IPS-NIHi7 (cell line): Measurements from ENCODE around the gene AP2A2.

ENCODE experiments used
- DNase-seq: peaks from one replicate; pipeline ENCODE4 v3.0.0; 2012; ENCODE audit warnings: mixed read lengths; ENCODE audit errors: extremely low spot score

AP2A2 gene

DNA sequence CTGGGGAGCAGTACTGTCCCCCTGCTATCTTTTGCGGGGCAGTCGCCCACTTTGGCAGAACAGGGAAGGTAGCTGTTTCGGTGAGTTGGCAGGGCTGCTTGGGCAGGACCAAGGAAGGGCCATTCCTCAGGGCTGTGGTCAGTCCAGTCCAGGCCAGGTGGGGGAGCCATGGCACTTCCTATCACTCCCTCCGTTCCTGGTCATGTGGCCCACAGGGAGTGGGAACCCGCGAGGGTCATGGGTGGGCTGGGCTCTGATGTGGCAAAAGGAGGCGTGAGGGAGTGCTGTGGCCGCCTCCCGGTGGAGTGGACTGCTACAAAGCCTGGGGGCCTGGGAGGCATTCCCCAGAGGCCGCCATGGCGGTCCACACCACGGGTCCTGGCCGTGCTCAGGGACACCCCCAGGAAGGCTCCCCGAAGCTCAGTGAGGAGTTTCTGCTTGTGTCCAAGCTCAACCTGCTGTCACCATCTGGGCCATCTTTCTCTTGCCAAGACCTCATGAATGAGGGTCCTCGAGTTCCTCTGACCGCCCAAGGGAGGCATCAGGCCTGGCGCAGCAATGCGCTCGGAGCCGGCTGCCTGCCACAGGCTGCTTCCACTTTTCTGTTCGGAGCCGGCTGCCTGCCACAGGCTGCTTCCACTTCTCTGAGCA is 27.0 kb upstream of the AP2A2 start:
- DNase-seq, result peak; percentile 53

DNA sequence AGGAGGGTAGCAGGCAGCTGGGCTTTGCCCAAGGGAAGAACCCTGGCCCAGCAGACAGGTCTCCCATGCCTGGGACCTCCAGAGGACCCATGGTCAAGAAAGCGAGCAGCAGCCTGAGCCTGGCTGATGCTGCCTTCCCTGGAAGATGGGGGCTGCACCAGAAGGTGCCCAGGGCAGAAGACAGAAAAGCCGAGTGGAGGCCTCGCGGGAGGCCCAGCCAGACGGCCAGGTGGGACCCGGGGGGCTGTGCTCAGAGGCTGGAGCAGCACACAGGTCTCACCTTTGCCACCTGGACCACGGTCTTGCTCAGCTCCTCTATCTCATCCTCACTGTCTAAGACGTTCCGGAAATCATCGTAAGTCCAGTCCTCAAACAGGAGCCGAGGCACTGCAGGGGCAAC is 25.9 kb upstream of the AP2A2 start:
- DNase-seq, result no peak

DNA sequence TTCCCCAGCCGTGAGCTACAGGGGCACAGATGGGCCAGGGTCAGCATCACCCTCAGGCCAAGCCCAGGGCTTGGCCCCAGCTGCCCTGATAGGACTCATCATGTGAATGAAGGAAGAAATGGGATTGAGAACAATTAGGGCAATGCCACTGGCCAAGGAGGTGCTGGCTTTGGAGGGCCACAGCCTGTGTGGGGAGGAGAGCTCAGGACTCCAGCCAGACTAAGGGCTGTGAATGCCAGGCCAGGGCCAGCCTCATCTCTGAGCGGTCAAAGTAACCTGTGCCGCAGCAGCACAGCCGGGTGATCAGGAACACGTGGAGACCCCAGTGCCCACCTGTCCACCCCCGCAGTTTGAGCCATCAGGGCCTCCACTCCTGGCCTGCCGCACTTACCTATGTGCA is 25.1 kb upstream of the AP2A2 start:
- DNase-seq, result no peak

DNA sequence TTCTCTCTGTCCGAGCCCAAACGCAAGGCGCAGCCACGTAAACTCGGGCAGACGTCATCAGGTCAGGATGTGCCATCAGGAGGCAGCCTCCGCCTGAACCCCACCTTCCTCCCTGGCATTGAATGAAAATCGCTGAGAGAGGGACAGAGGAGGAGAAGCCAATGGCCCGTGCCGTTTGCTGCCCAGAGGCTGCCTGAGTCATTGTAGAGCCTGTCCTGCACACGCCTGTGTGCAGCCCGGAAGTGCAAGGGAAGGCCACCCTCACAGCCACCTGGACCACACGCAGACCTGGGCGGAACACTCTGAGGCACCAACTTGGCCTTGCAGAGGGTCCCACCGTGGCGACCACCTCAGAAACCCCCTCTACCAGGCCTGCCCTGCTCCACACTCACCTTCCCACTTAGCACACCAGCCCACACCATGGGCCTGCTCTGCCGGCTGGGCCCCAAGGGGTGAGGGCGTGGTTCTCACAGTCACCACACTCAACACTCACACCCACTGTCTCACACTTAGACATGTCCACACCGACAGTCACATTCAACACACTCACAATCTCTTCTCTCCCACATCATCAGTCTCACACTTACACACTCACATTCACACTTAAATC is 24.1 kb upstream of the AP2A2 start:
- DNase-seq, result no peak

DNA sequence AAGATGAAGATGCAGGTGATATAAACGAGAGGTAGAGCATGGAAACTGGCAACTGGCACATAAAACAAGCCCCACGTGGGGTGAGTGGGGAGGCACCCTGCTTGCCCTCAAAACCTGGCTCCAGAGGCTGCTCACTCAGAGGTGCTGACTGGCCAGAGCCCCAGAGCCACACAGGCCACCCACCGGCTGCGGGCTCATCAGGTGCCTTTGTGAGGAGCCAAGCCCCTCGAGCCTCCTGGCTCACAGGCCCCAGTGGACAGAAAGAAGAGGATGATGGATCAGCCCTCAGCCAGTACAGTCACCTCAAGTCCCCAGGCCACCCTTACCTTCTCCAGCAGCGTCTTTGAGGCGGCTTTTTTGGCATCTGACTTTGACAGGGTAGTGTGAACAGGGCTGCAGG is 21.3 kb upstream of the AP2A2 start:
- no peak for DNase-seq

DNA sequence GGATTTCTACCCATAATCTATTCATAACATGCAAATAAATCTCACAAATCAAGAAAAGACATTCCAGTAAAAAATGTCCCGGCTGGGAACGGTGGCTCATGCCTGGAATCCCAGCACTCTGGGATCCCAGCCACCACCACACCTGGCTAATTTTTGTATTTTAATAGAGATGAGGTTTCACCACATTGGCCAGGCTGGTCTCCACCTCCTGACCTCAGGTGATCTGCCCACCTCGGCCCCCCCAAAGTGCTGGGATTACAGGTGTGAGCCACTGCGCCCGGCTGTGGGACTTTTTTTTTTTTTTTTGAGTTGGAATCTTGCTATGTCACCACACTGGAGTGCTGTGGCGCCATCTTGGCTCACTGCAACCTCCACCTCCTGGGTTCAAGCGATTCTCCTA is 19.7 kb upstream of the AP2A2 start:
- no peak for DNase-seq

DNA sequence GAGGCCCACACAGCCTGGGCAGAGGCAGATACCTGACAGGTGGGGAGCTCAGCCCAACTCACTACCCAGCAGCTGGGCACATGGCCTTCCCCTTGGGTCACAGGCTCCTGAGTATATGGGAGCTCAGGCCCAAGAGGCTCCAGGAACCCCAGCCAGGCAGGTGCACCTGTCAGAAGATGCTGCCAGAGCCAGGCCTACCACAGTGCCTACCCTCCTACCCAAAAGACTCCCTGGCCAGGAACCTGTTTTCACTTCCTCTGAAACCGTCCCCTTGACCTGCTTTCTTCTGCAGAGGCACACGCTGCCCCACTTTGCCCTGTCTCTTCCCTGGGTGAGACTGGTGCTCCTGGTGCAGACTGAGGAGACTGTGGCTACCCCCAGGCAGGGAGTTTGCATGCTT is 18.0 kb upstream of the AP2A2 start:
- DNase-seq, result no peak

- no peak for DNase-seq
Measured at GRCh38 chr11:908273-908672, 17.4 kb upstream of the AP2A2 start.

DNA sequence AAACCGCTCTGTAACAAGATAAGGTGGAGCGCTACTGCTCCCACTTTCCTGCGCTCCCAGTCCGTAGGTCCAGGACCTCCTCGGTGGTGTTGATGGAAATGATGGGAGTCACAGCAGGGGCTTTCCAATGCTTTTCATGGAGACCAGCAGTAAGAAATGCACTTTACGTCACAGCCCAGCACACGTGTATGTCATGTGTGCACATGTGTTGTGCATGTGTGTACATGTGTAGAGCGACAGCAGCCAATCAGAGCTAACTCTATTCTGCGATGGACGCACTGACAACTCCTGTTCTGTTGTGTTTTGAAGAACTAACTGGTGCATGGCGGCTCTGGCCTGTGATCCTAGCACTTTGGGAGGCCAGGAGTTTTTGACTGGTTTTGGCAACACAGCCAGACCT is 16.3 kb upstream of the AP2A2 start:
- no peak for DNase-seq

DNA sequence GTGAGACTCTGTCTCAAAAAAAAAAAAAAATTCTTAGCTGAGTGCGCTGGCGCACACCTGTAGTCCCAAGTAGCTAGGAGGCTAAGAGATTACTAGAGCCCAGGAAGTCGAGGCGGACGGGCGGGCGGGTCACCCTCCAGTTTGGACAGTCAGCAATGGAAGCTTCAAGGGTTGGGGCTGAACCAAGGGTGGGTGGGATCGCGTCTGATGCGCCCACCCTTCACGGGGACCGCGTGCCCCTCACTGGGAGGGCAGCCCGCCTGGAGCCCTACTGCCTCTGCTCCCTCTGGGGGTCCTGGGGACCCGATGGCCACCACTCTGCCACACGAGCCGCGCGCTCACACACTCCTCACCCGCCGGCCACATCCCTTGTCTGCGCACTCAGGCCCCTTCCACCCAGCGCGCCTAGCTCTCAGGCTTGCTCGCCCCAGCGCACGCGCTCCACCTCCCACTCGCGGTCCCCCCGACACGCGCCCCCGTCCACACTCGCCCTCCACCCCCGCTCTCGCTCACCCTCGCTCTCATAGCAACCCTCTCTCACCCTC is 15.6 kb upstream of the AP2A2 start:
- DNase-seq, result no peak

DNA sequence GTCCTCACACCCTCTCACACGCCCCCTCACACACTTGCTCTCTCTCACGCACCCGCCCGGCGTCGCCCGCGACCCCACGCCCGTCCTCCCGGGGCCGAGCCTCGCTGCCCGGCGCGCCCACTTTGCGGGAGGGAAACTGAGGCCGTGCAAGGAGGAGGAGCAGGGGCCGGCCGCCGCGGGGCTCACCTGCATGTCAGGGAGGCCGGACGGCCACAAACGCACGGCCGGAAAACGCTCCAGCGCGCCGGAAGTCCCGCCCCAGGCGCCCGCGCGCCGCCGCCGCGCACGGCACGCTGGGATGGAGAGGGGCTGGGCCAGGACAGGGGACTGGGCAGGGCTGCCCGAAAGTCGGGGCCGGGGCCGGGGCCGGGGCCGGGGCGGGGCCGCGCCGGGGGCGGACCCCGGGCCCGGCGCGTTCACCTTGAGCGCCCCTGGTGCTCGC is 15.1 kb upstream of the AP2A2 start, which contains the start of gene CHID1:
TSS of gene CHID1 (minus strand) at position 222 of the 442 bp plus-strand sequence. CDS start 5,994 bp downstream, outside the sequence.
- DNase-seq, result peak; percentile 99

GRCh38 chr11:911031-911889 is 14.4 kb upstream of the AP2A2 start:
- DNase-seq, result peak; percentile 58

GRCh38 chr11:911890-912219 is 13.8 kb upstream of the AP2A2 start:
- no peak for DNase-seq

DNA sequence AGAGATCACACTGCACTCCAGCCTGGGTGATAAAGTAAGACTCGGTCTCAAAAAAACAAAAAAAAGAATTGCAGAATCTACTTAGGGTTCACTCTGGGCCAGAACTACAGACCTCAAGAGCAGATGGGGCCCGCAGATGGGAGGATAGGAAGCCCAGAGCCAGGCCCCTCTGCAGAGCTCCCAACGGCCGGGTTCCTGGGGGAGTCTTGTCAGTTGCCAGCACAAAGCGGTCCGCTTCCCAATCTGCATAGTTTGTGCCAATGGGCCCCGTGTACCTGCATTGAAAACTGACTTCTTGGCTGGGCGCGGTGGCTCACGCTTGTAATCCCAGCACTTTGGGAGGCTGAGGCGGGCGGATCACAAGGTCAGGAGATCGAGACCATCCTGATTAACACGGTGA is 13.4 kb upstream of the AP2A2 start:
- DNase-seq, result no peak

- DNase-seq, result no peak
Measured at GRCh38 chr11:913043-913442, 12.6 kb upstream of the AP2A2 start.

DNA sequence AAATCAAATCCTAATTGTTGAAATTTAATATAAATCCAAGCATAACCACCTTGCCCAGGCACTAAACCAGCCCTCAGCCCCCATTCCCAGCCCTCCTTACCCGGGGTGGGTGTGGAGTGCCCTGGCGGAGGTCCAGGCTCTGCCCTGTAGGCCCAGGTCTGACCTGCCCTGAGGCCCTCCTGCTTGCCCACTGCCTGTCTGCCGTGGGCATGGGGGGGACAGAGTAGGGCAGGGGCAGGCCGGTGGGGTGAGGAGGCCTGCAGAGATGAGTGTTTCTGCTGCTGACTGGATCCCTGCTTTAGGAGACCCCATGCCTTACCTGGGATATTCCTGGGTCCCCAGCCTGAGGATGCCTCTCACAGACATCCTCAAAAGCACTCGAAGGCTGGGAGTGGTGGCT is 11.5 kb upstream of the AP2A2 start:
- no peak for DNase-seq

DNA sequence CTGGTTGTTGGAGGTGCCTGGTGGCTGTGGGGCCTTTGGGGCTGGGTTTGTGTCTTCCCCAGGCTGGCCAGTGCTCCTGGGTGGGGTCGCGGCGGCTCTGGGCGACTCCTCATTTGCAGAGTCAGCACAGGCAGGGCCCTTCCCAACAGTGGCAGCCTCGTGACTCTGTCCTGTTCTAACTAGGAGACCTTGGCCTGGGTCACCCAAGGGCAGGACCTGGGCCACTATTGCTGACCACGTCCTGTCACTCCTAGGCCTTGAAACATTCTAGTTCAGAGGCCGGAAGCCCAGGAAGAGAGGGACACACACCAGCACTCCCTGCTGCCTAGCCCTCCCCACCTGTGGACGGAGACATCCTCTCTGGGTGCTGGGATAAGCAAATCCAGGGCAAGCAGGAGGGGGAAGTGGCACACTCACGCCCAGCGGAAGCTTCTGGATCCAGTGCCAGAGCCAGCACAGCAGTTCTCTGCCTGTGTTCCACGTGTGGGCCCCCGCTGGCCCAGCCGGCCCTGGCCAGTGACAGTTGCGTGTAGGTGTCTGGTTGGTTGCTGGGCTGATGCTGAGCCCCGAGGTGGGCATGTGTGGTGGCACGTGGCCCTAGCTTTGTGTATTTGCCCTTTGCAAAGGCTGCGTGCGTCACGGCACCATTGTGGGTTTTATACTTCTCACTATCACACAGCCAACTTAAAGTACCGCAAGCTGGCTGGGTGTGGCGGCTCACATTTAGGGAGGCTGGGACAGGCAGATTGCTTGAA is 10.7 kb upstream of the AP2A2 start:
- no peak for DNase-seq

- DNase-seq, result no peak
Measured at GRCh38 chr11:917426-917825, 8.2 kb upstream of the AP2A2 start.

- DNase-seq, result no peak
Measured at GRCh38 chr11:921921-922678, 3.6 kb upstream of the AP2A2 start.

DNA sequence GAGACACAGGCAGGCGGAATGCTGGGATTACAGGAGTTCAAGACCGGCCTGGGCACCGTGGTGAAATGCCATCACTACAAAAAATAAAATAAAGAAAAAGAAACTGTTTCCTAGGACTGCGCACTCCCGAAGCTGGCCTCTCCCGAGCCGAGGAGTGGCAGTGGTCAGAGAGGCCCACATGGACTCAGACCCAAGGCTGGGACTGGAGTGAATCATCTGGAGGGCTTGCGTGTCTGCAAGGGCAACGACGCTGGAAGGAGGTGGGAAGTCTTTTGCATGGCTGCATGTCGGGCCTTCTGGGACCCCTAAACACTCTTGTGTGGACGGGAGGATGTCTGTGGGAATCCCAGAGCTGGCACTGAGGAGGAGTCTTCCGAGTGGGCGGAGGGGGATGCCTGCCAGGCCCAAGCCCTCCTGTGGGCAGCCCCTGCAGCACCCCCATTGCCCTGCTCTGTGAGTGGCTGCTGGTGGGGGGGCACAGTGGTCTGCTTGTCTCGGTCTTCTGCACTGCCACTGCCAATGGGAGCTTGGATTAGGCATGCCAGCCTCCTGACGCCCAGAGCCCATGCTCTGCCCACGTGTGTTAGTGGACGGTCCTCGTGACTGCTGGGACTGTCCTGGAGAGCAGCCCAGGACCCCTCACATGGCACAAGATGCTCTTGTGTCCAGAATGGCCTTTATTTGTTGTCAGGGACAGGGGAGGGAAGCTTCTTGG is 1.8 kb upstream of the AP2A2 start:
- DNase-seq, result no peak
